ENCODE measurements around the gene ZFP3.
"Not testable (repeated sequence)": the region's sequence is repeated elsewhere in the genome, so short reads cannot be mapped to it uniquely, and the experiment has no call there.

The ZFP3 gene

GRCh38 chr17:5126719-5127488, 48.6 kb downstream of the ZFP3 start:
- Mint-ChIP-seq H3K27me3 (peaks cover 31% of the 10 kb centered on the region), H3K4me1 (ENCODE audit: low read depth) (peaks cover 3% of the 10 kb centered on the region), H3K9me3 (no peaks in the 10 kb centered on the region), H3K27ac (no peak overlapping the region), H3K4me3 (no peak overlapping the region), H3K36me3 (ENCODE audit: low read depth) (no peaks in the 10 kb centered on the region)
- DNase-seq = no peak

GRCh38 chr17:5127910-5128309, 49.6 kb downstream of the ZFP3 start:
- DNase-seq = no peak
- Mint-ChIP-seq H3K4me1 (ENCODE audit: low read depth) (no peaks in the 10 kb centered on the region), H3K36me3 (ENCODE audit: low read depth) (no peaks in the 10 kb centered on the region), H3K27me3 (peaks cover 24% of the 10 kb centered on the region), H3K4me3 (no peak overlapping the region), H3K27ac (no peak overlapping the region), H3K9me3 (no peaks in the 10 kb centered on the region)

GRCh38 chr17:5128387-5128786, 50.1 kb downstream of the ZFP3 start:
- not testable (repeated sequence) for H3K36me3 Mint-ChIP-seq (ENCODE audit: low read depth); H3K4me3 Mint-ChIP-seq; DNase-seq; H3K27ac Mint-ChIP-seq; H3K4me1 Mint-ChIP-seq (ENCODE audit: low read depth); H3K9me3 Mint-ChIP-seq
- peaks cover 24% of the 10 kb centered on the region for H3K27me3 Mint-ChIP-seq

- Mint-ChIP-seq H3K27me3 (peaks cover 18% of the 10 kb centered on the region), H3K36me3 (ENCODE audit: low read depth) (no peaks in the 10 kb centered on the region), H3K9me3 (no peaks in the 10 kb centered on the region), H3K4me1 (ENCODE audit: low read depth) (no peaks in the 10 kb centered on the region), H3K4me3 (no peak overlapping the region), H3K27ac (no peak overlapping the region)
- no peak for DNase-seq
Measured at GRCh38 chr17:5128905-5129535, 50.8 kb downstream of the ZFP3 start.

- not testable (repeated sequence) for H3K36me3 Mint-ChIP-seq (ENCODE audit: low read depth); DNase-seq; H3K9me3 Mint-ChIP-seq; H3K4me1 Mint-ChIP-seq (ENCODE audit: low read depth); H3K27ac Mint-ChIP-seq; H3K4me3 Mint-ChIP-seq
- peaks cover 11% of the 10 kb centered on the region for H3K27me3 Mint-ChIP-seq
Measured at GRCh38 chr17:5129770-5130169, 51.5 kb downstream of the ZFP3 start.

GRCh38 chr17:5130261-5130660, 52.0 kb downstream of the ZFP3 start:
- not testable (repeated sequence) for H3K4me3 Mint-ChIP-seq; H3K27ac Mint-ChIP-seq; DNase-seq; H3K27me3 Mint-ChIP-seq; H3K9me3 Mint-ChIP-seq; H3K4me1 Mint-ChIP-seq (ENCODE audit: low read depth); H3K36me3 Mint-ChIP-seq (ENCODE audit: low read depth)

- H3K4me3 Mint-ChIP-seq, H3K9me3 Mint-ChIP-seq: not testable (repeated sequence)
Measured at GRCh38 chr17:5130687-5131086, 52.4 kb downstream of the ZFP3 start.

GRCh38 chr17:5131146-5131715, 53.0 kb downstream of the ZFP3 start:
- Mint-ChIP-seq H3K4me1 (ENCODE audit: low read depth) (no peaks in the 10 kb centered on the region), H3K36me3 (ENCODE audit: low read depth) (no peaks in the 10 kb centered on the region), H3K27me3 (peaks cover 6% of the 10 kb centered on the region), H3K27ac (no peak overlapping the region), H3K9me3 (no peaks in the 10 kb centered on the region), H3K4me3 (no peak overlapping the region)
- DNase-seq = no peak

More at GRCh38 chr17:5130687-5131086, 52.4 kb downstream of the ZFP3 start:
- H3K27ac Mint-ChIP-seq; H3K4me1 Mint-ChIP-seq (ENCODE audit: low read depth); DNase-seq; H3K27me3 Mint-ChIP-seq; H3K36me3 Mint-ChIP-seq (ENCODE audit: low read depth): not testable (repeated sequence)

- H3K36me3 Mint-ChIP-seq (ENCODE audit: low read depth); H3K4me3 Mint-ChIP-seq; DNase-seq; H3K9me3 Mint-ChIP-seq; H3K4me1 Mint-ChIP-seq (ENCODE audit: low read depth); H3K27me3 Mint-ChIP-seq; H3K27ac Mint-ChIP-seq: not testable (repeated sequence)
Measured at GRCh38 chr17:5131799-5132502, 53.7 kb downstream of the ZFP3 start.

- DNase-seq; H3K27ac Mint-ChIP-seq; H3K4me1 Mint-ChIP-seq (ENCODE audit: low read depth); H3K27me3 Mint-ChIP-seq; H3K36me3 Mint-ChIP-seq (ENCODE audit: low read depth); H3K9me3 Mint-ChIP-seq; H3K4me3 Mint-ChIP-seq: not testable (repeated sequence)
Measured at GRCh38 chr17:5132503-5133225, 54.4 kb downstream of the ZFP3 start.

GRCh38 chr17:5133311-5133710, 55.0 kb downstream of the ZFP3 start:
- Mint-ChIP-seq H3K9me3 (no peaks in the 10 kb centered on the region), H3K4me1 (ENCODE audit: low read depth) (no peaks in the 10 kb centered on the region), H3K27me3 (no peaks in the 10 kb centered on the region), H3K4me3 (no peak overlapping the region), H3K36me3 (ENCODE audit: low read depth) (no peaks in the 10 kb centered on the region), H3K27ac (no peak overlapping the region)
- DNase-seq = no peak

GRCh38 chr17:5133961-5134360, 55.7 kb downstream of the ZFP3 start:
- not testable (repeated sequence) for H3K4me3 Mint-ChIP-seq; DNase-seq; H3K36me3 Mint-ChIP-seq (ENCODE audit: low read depth); H3K27me3 Mint-ChIP-seq; H3K9me3 Mint-ChIP-seq; H3K27ac Mint-ChIP-seq; H3K4me1 Mint-ChIP-seq (ENCODE audit: low read depth)

GRCh38 chr17:5134571-5134970, 56.3 kb downstream of the ZFP3 start:
- H3K9me3 Mint-ChIP-seq; H3K4me1 Mint-ChIP-seq (ENCODE audit: low read depth); H3K27me3 Mint-ChIP-seq; H3K27ac Mint-ChIP-seq; H3K4me3 Mint-ChIP-seq; DNase-seq; H3K36me3 Mint-ChIP-seq (ENCODE audit: low read depth): not testable (repeated sequence)

- not testable (repeated sequence) for DNase-seq; H3K9me3 Mint-ChIP-seq; H3K4me1 Mint-ChIP-seq (ENCODE audit: low read depth); H3K36me3 Mint-ChIP-seq (ENCODE audit: low read depth); H3K4me3 Mint-ChIP-seq; H3K27me3 Mint-ChIP-seq; H3K27ac Mint-ChIP-seq
Measured at GRCh38 chr17:5135131-5135712, 57.0 kb downstream of the ZFP3 start.

All from activated T-cell treated with anti-CD3 and anti-CD28 coated beads, Interleukin-2, amount 50 U/mL, for 24 hours (primary cell).